Measurements from ENCODE around the gene RWDD2A.

- TF ChIP-seq CTCF (conservative IDR thresholded peaks at IDR 0.05; ENCODE audit: low read length) (no peak), EZH2phosphoT487 (IDR thresholded peaks at IDR 0.05; ENCODE audit: borderline replicate concordance, low read depth, low read length) (no peak)
Measured at GRCh38 chr6:83218646-83219045, 25.5 kb downstream of the RWDD2A start.

All from OCI-LY7 (cell line).